K562 (cell line): ENCODE data around the gene PYGO2. TPM values are rescaled to one million over a fixed set of nuclear protein-coding genes. Genes with fewer than 3 reads are reported as not detected.

Experiments
- CEBPG ChIP-seq, 3 experiments: fragments of 200-800 bp in 1 of 3; sonication (Bioruptor generic) in 1 of 3; sonication (generic) in 1 of 3; formaldehyde crosslinking in 1 of 3; IDR thresholded peaks in 2 of 3; conservative IDR thresholded peaks in 1 of 3; 2 replicates each; pipeline versions ENCODE4 v1.6.1 to v1.8.0; 2016 to 2022; ENCODE audit warnings: missing compliant biosample characterization in 2 of 3, missing genetic modification characterization in 2 of 3, mild to moderate bottlenecking in 1 of 3, missing genetic modification reagents in 1 of 3
- FOXK1 ChIP-seq: sonication (generic); formaldehyde crosslinking; IDR thresholded peaks from 2 replicates; pipeline ENCODE4 v1.8.0; 2022; ENCODE audit warnings: missing genetic modification reagents, mild to moderate bottlenecking, borderline replicate concordance
- HNRNPK ChIP-seq: fragments of 200-400 bp; formaldehyde crosslinking; IDR thresholded peaks from one replicate; pipeline ENCODE4 v1.6.1; 2018; ENCODE audit warnings: mild to moderate bottlenecking, low read depth, low read length; ENCODE audit not compliant: poor library complexity, severe bottlenecking
- MCM5 ChIP-seq: fragments of 450-650 bp; IDR thresholded peaks from 2 replicates; pipeline ENCODE4 v1.6.1; 2016; ENCODE audit warnings: low read depth
- NCOA6 ChIP-seq: fragments of 450-650 bp; IDR thresholded peaks from 2 replicates; pipeline ENCODE4 v1.6.1; 2017; ENCODE audit warnings: mild to moderate bottlenecking
- PHB2 ChIP-seq: fragments of 450-650 bp; IDR thresholded peaks from 2 replicates; pipeline ENCODE4 v1.6.1; 2017; ENCODE audit warnings: low read depth
- PHTF2 ChIP-seq: fragments of 250-450 bp; sonication (Bioruptor Pico); IDR thresholded peaks from 2 replicates; pipeline ENCODE4 v1.5.0; 2021; ENCODE audit warnings: mild to moderate bottlenecking
- RFX5 ChIP-seq: IDR thresholded peaks from 2 replicates; pipeline ENCODE4 v1.6.1; 2011; ENCODE audit warnings: low read depth, mild to moderate bottlenecking, improper control_type of control experiment, low read length
- STAG1 ChIP-seq: sonication (generic); formaldehyde crosslinking; IDR thresholded peaks from 2 replicates; pipeline ENCODE4 v1.5.0; 2020; ENCODE audit warnings: missing genetic modification reagents, borderline replicate concordance
- STAT5A ChIP-seq: IDR thresholded peaks from 2 replicates; pipeline ENCODE4 v1.6.1; 2012; ENCODE audit warnings: low read length, inconsistent platforms, borderline replicate concordance
- ZNF121 ChIP-seq: sonication (generic); formaldehyde crosslinking; conservative IDR thresholded peaks from 2 replicates; pipeline ENCODE4 v1.8.0; 2022; ENCODE audit warnings: missing genetic modification reagents
- polyA plus RNA-seq, 8 experiments: library from polyadenylated mRNA; depleted of rRNA in 4 of 8; stranded (reverse) in 5 of 8; unstranded in 3 of 8; fragments of >200 nt; fragmentation: Nextera tagmentation in 2 of 8; fragmentation: Illumina TruSeq in 1 of 8; extraction: Ambion mirVana in 2 of 8; extraction: Trizol in 1 of 8; gene quantifications; 2 replicates each; pipeline versions ENCODE4 v1.2.1 to v1.2.3, GENCODE V29; 2011 to 2014; ENCODE audit warnings: inconsistent platforms in 1 of 8, missing spikeins in 1 of 8
- total RNA-seq, 7 experiments: library from RNA; depleted of rRNA in 6 of 7; stranded (reverse); fragments of >200 nt in 6 of 7; fragmentation: Illumina TruSeq in 2 of 7; extraction: Trizol in 2 of 7; gene quantifications; 2 replicates each; pipeline versions ENCODE4 v1.2.1 to v1.2.3, GENCODE V29; 2011 to 2021; ENCODE audit warnings: low replicate concordance in 1 of 7
- TF ChIP-seq, protein P1 (sequence below): sonication (generic); formaldehyde crosslinking; IDR thresholded peaks from 2 replicates; pipeline ENCODE4 v1.8.1; 2023; ENCODE audit warnings: mild to moderate bottlenecking, missing genetic modification reagents
- TF ChIP-seq, protein P2 (sequence below): fragments of 450-650 bp; formaldehyde crosslinking; conservative IDR thresholded peaks from 2 replicates; pipeline ENCODE4 v1.4.0; 2022; ENCODE audit warnings: mild to moderate bottlenecking, missing genetic modification characterization
- TF ChIP-seq, protein P3 (sequence below), 2 experiments: fragments of 450-650 bp; IDR thresholded peaks; 2 replicates each; pipeline ENCODE4 v1.6.1; 2016; ENCODE audit warnings: mild to moderate bottlenecking in 2 of 2, borderline replicate concordance in 1 of 2, low read depth in 1 of 2, moderate library complexity in 1 of 2

PYGO2 gene
- total and polyA plus RNA-seq, 9 of the 15 experiments (the other 6 are each of a cell fraction or from before 2014, with no cell fraction given), result 8.3 to 36.2 (median 18.2) TPM

DNA sequence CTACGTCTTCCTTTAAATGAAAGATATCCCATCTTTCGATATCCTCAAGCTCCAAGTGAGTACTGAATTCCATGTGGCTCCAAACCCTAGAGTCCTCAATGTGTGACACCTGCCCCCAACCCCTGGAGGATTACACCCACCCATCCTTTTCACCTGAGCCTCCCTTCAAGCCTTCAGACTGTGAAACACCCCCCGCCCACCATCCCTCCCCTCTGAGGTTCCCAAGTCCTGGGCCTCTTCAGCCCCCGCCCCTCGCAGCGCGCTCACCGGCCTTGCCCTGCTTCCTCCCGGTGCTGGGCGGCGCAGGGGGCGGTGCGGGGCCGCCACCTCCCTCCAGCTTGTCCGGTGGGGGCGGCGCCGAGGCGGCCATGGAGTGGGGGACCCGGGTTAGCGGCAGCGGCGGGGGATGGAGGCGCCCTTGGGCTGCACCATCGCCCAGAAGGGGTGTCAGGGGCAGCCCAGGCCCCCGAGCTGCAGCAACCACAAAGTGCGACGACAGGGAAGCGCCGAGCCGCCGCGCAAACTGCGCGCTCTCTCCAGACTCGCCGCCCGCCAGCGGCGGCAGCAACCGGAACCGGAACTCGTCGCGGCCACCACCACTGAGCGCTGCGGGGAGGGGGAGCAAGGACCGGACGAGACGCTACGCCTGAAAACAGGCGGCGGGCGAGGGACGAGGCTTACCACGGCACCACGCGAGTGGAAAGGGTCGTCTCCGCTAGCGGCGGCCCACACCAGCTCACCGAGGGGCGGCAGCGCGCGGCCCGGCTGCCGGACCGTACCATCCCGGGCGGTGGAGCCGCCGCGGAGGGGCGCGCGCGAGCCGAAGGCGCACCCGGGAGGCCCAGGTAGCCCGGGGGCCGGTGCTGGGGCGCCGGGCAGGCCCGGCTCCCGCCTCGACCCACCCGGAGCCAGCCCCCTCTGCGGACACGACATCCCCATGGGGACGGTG, at the start of gene PYGO2 (continued):
- TF ChIP-seq, protein P1, sequence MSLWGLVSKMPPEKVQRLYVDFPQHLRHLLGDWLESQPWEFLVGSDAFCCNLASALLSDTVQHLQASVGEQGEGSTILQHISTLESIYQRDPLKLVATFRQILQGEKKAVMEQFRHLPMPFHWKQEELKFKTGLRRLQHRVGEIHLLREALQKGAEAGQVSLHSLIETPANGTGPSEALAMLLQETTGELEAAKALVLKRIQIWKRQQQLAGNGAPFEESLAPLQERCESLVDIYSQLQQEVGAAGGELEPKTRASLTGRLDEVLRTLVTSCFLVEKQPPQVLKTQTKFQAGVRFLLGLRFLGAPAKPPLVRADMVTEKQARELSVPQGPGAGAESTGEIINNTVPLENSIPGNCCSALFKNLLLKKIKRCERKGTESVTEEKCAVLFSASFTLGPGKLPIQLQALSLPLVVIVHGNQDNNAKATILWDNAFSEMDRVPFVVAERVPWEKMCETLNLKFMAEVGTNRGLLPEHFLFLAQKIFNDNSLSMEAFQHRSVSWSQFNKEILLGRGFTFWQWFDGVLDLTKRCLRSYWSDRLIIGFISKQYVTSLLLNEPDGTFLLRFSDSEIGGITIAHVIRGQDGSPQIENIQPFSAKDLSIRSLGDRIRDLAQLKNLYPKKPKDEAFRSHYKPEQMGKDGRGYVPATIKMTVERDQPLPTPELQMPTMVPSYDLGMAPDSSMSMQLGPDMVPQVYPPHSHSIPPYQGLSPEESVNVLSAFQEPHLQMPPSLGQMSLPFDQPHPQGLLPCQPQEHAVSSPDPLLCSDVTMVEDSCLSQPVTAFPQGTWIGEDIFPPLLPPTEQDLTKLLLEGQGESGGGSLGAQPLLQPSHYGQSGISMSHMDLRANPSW (CRISPR knock-in tag), result 0 out of 2 replicates have a peak, but pooled peaks have one; percentile 22
- TF ChIP-seq NCOA6, result no peak
- no peak for TF ChIP-seq HNRNPK
- TF ChIP-seq ZNF121, result no peak
- TF ChIP-seq, protein P2, sequence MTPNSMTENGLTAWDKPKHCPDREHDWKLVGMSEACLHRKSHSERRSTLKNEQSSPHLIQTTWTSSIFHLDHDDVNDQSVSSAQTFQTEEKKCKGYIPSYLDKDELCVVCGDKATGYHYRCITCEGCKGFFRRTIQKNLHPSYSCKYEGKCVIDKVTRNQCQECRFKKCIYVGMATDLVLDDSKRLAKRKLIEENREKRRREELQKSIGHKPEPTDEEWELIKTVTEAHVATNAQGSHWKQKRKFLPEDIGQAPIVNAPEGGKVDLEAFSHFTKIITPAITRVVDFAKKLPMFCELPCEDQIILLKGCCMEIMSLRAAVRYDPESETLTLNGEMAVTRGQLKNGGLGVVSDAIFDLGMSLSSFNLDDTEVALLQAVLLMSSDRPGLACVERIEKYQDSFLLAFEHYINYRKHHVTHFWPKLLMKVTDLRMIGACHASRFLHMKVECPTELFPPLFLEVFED (CRISPR knock-in tag), result peak; percentile 85
- TF ChIP-seq PHTF2, result peak; percentile 59; the same call in 1 of the 2 replicates
- no peak for TF ChIP-seq CEBPG (CRISPR knock-in tag; IDR thresholded peaks at IDR 0.05)
- TF ChIP-seq CEBPG (tag; conservative IDR thresholded peaks at IDR 0.05 in 1 of 2, IDR thresholded peaks at IDR 0.05 in 1 of 2), result no peak
- TF ChIP-seq STAT5A, result no peak
- TF ChIP-seq STAG1 (CRISPR knock-in tag), result no peak
- TF ChIP-seq, protein P3, sequence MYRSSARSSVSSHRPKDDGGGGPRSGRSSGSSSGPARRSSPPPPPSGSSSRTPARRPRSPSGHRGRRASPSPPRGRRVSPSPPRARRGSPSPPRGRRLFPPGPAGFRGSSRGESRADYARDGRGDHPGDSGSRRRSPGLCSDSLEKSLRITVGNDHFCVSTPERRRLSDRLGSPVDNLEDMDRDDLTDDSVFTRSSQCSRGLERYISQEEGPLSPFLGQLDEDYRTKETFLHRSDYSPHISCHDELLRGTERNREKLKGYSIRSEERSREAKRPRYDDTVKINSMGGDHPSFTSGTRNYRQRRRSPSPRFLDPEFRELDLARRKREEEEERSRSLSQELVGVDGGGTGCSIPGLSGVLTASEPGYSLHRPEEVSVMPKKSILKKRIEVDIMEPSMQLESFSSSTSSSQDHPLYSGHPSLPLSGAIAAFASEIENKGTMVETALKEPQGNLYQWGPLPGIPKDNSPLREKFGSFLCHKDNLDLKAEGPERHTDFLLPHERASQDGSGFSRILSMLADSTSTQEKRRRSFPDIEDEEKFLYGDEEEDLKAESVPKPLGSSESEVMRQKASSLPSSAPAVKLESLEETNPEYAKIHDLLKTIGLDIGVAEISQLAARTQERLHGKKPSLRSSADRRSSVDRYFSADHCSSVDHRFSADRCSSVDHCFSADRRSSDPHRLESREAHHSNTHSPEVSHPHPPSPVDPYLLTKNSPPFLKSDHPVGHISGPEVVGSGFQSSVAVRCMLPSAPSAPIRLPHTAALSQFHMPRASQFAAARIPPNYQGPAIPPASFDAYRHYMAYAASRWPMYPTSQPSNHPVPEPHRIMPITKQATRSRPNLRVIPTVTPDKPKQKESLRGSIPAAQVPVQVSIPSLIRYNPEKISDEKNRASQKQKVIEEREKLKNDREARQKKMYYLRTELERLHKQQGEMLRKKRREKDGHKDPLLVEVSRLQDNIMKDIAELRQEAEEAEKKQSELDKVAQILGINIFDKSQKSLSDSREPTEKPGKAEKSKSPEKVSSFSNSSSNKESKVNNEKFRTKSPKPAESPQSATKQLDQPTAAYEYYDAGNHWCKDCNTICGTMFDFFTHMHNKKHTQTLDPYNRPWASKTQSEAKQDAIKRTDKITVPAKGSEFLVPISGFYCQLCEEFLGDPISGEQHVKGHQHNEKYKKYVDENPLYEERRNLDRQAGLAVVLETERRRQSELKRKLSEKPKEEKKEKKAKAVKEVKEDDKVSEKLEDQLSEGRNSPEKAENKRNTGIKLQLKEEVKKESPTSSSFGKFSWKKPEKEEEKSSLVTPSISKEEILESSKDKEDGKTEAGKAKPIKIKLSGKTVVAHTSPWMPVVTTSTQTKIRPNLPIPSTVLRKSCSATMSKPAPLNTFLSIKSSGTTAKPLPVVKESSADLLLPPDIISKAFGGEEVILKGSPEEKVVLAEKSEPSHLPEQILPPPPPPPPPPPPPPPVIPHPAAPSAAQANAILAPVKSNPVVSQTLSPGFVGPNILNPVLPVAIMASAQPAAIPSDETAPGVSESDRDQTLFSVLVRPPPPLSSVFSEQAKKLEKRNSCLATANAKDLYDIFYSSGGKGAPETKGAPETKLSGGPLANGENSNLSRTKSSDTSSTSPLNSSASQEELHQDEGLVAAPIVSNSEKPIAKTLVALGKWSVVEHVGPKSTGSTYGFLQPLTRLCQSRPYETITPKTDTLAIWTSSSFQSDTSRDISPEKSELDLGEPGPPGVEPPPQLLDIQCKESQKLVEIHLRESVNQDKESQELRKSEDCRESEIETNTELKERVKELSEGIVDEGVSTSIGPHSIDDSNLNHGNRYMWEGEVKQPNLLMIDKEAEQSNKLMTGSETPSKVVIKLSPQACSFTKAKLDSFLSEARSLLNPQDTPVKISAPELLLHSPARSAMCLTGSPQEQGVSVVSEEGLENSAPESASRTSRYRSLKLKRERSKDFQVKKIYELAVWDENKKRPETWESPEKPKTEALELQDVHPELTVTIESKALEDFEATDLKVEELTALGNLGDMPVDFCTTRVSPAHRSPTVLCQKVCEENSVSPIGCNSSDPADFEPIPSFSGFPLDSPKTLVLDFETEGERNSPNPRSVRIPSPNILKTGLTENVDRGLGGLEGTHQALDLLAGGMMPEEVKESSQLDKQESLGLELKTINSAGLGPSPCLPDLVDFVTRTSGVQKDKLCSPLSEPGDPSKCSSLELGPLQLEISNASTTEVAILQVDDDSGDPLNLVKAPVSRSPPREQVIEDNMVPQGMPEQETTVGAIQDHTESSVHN (IDR thresholded peaks at IDR 0.05; ENCODE audit: borderline replicate concordance in 1 of 2, low read depth in 1 of 2), result no peak
- no peak for TF ChIP-seq RFX5
- no peak for TF ChIP-seq MCM5
- no peak for TF ChIP-seq FOXK1 (CRISPR knock-in tag)
- TF ChIP-seq PHB2, result no peak
